ENCODE results near the gene STAM2. TPM values are rescaled to one million over a fixed set of nuclear protein-coding genes. Genes with fewer than 3 reads are reported as not detected.
"Not testable (repeated sequence)": the region's sequence is repeated elsewhere in the genome, so short reads cannot be mapped to it uniquely, and the experiment has no call there.

STAM2 gene
- total RNA-seq, 6 donors from 2014 or later, result 13.5 to 56.0 (median 31.4) TPM

GRCh38 chr2:152165306-152165705 is 10.3 kb downstream of the STAM2 start:
- H3K27me3 ChIP-seq, result no peaks in the 10 kb centered on the region
- TF ChIP-seq POLR2A (IDR thresholded peaks at IDR 0.05) (no peak), CTCF (IDR thresholded peaks at IDR 0.05) (no peak), POLR2AphosphoS5 (IDR thresholded peaks at IDR 0.05) (no peak), EP300 (IDR thresholded peaks at IDR 0.05) (no peak)
- H3K27ac ChIP-seq, result no peak overlapping the region
- ATAC-seq (ENCODE audit: low FRiP score in 2 of 2) (no peak), DNase-seq (no peak)
- H3K9me3 ChIP-seq, result no peaks in the 10 kb centered on the region
- H3K4me3 ChIP-seq, result no peak overlapping the region
- H3K4me1 ChIP-seq, result peaks cover 24 to 54% (median 27%) of the 10 kb centered on the region in 4 donors
- H3K36me3 ChIP-seq, result no peaks in the 10 kb centered on the region
- 74 to 80% methylated on average over 7 of the region's 7 CpGs for WGBS, 2 donors

- DNase-seq; H3K27me3 ChIP-seq; H3K9me3 ChIP-seq; H3K36me3 ChIP-seq; H3K4me3 ChIP-seq; H3K27ac ChIP-seq; ATAC-seq (ENCODE audit: low FRiP score in 2 of 2): not testable (repeated sequence)
- H3K4me1 ChIP-seq, result peaks cover 20 to 42% (median 23%) of the 10 kb centered on the region in 4 donors
- WGBS, 2 donors, result 65 to 74% methylated on average over 5 of the region's 5 CpGs
Observed at GRCh38 chr2:152163669-152164068, 11.9 kb downstream of the STAM2 start.

DNA sequence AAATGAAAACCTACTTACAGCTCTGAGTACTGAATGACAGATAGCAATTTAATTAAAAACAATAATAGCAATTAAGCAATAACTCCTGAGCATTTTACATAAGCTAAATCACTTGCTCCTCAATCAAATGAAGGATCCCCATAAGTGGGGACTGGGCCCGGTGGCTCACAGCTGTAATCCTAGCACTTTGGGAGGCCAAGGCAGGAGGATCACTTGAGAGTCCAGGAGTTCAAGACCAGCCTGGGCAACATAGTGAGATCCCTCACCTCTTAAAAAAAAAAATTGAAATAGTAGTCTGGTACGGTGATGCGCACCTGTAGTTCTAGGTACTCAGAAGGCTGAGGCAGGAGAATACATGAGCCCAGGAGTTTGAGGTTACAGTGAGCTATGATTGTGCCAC is 13.4 kb downstream of the STAM2 start:
- TF ChIP-seq CTCF (IDR thresholded peaks at IDR 0.05), result no peak
- TF ChIP-seq EP300 (IDR thresholded peaks at IDR 0.05), result no peak
- TF ChIP-seq POLR2AphosphoS5 (IDR thresholded peaks at IDR 0.05), result no peak
- TF ChIP-seq POLR2A (IDR thresholded peaks at IDR 0.05), result no peak
- Histone ChIP-seq H3K4me3 (no peak overlapping the region), H3K27me3 (no peaks in the 10 kb centered on the region), H3K36me3 (no peaks in the 10 kb centered on the region), H3K9me3 (peaks cover 0 to 4% (median 0%) of the 10 kb centered on the region in 4 donors), H3K4me1 (peaks cover 14 to 30% (median 16%) of the 10 kb centered on the region in 4 donors), H3K27ac (no peak overlapping the region)
- ATAC-seq (ENCODE audit: low FRiP score in 2 of 2), result no peak
- DNase-seq, result no peak
- WGBS, 2 donors, result 95 to 100% methylated on average over 3 of the region's 3 CpGs

- TF ChIP-seq CTCF (IDR thresholded peaks at IDR 0.05) (no peak), EP300 (IDR thresholded peaks at IDR 0.05) (no peak)
Observed at GRCh38 chr2:152161598-152161997, 14.0 kb downstream of the STAM2 start.

DNA sequence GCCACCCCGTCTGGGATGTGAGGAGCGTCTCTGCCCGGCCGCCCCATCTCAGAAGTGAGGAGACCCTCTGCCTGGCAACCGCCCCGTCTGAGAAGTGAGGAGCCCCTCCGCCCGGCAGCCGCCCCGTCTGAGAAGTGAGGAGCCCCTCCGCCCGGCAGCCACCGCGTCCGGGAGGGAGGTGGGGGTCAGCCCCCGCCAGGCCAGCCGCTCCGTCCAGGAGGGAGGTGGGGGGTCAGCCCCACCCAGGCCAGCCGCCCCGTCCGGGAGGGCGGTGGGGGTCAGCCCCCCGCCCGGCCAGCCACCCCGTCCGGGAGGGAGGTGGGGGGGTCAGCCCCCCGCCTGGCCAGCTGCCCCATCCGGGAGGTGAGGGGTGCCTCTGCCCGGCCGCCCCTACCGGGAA is 15.2 kb downstream of the STAM2 start:
- H3K4me3 ChIP-seq; H3K9me3 ChIP-seq; H3K27ac ChIP-seq; H3K36me3 ChIP-seq; ATAC-seq (ENCODE audit: low FRiP score in 2 of 2); H3K27me3 ChIP-seq: not testable (repeated sequence)
- peaks cover 0 to 13% (median 4%) of the 10 kb centered on the region in 4 donors for H3K4me1 ChIP-seq
- DNase-seq, result peak in 1 of 2 donors; percentile 66
- 100% methylated on average over 4 of the region's 31 CpGs; no CpG with 5 or more reads in 1 of the 2 donors for WGBS, 2 donors

More at GRCh38 chr2:152161598-152161997, 14.0 kb downstream of the STAM2 start:
- no peak overlapping the region for H3K4me3 ChIP-seq
- H3K27me3 ChIP-seq, result no peaks in the 10 kb centered on the region
- 79 to 93% methylated on average over 4 of the region's 4 CpGs for WGBS, 2 donors
- H3K27ac ChIP-seq, result no peak overlapping the region
- H3K36me3 ChIP-seq, result no peaks in the 10 kb centered on the region
- no peak for DNase-seq
- no peak for ATAC-seq (ENCODE audit: low FRiP score in 2 of 2)
- peaks cover 0 to 5% (median 0%) of the 10 kb centered on the region in 4 donors for H3K9me3 ChIP-seq
- peaks cover 8 to 25% (median 13%) of the 10 kb centered on the region in 4 donors for H3K4me1 ChIP-seq

DNA sequence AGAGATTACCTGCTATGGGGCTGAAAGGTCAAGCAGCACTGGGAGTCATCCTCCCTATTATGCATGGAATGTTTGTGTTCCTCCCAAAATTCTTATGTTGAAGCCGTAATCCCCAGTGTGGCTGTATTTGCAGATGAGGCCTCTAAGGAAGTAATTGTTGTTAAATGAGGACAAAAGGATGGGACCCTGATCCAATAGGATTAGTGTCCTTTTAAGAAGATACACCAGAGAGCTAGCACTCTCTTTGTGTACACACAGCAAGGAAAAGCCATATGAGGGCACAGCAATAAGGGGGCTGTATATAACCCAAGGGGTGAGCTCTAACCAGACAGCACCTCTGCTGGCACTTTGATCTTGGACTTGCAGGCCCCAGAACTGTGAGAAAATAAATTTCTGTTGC is 18.3 kb downstream of the STAM2 start:
- 100% methylated on average over 1 of the region's 1 CpG for WGBS, 2 donors
- Histone ChIP-seq H3K4me1 (peaks cover 0 to 11% (median 0%) of the 10 kb centered on the region in 4 donors), H3K4me3 (no peak overlapping the region), H3K27me3 (no peaks in the 10 kb centered on the region), H3K27ac (no peak overlapping the region), H3K9me3 (peaks cover 0 to 5% (median 0%) of the 10 kb centered on the region in 4 donors), H3K36me3 (no peaks in the 10 kb centered on the region)
- ATAC-seq (ENCODE audit: low FRiP score in 2 of 2) (no peak), DNase-seq (no peak)
- no peak for TF ChIP-seq POLR2AphosphoS5 (IDR thresholded peaks at IDR 0.05)
